BE2C (cell line): Measurements from ENCODE around the gene PSD2.

Source experiments
- DNase-seq: peaks from one replicate; pipeline ENCODE4 v3.0.0-alpha.2; 2020
- H3K27me3 ChIP-seq: fragments of 250-450 bp; sonication (Bioruptor Pico); 2 replicates; pipeline ENCODE4 v1.5.1; 2020; ENCODE audit warnings: mild to moderate bottlenecking
- H3K36me3 ChIP-seq: fragments of 250-450 bp; sonication (Bioruptor Pico); 2 replicates; pipeline ENCODE4 v1.5.1; 2020; ENCODE audit warnings: mild to moderate bottlenecking
- H3K4me1 ChIP-seq: fragments of 250-450 bp; sonication (Bioruptor Pico); 2 replicates; pipeline ENCODE4 v1.5.1; 2020
- H3K4me3 ChIP-seq: 2 replicates; pipeline ENCODE4 v1.5.1; 2011; ENCODE audit warnings: low read depth, low read length
- H3K9me3 ChIP-seq: fragments of 250-450 bp; sonication (Bioruptor Pico); 2 replicates; pipeline ENCODE4 v1.5.1; 2020
- TF ChIP-seq, protein P1 (sequence below): IDR thresholded peaks from 2 replicates; pipeline ENCODE4 v1.5.1; 2012; ENCODE audit warnings: mild to moderate bottlenecking, low read depth, low read length

The PSD2 gene

DNA sequence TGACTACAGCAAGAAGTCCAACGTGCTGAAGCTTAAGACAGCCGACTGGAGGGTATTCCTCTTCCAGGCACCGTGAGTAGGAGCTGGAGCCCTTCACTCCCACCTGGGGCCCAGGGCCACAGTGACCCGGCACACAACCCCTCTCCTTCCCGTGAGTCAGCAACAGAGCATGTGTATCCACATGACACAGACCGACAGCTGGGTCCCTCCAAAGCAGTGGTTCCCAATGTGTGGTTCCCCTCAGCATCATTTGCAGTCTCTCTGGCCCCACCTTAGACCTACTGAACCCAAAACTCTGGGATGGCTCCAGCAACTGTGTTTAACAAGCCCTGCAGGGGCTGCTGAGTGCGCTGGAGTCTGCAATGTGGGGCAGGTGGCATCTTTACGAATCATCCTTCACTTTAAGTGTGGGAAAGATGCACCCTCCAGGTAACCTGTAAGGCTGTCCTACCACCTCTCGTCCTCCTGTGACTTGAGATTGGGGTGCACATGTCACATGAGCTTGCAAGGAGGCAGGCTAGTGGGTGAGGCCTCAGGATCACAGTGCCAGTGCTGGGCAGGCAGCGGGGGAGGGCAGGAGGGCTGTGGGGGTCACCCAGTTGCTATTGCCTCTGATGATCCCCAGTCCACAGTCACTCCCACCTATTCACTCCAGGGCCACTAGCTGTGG, 42.2 kb downstream of the PSD2 start:
- H3K4me1 ChIP-seq: no peaks in the 10 kb centered on the region
- H3K9me3 ChIP-seq: no peaks in the 10 kb centered on the region
- no peak overlapping the region for H3K4me3 ChIP-seq
- no peaks in the 10 kb centered on the region for H3K36me3 ChIP-seq
- no peak for DNase-seq
- peaks cover 6% of the 10 kb centered on the region for H3K27me3 ChIP-seq
- TF ChIP-seq, protein P1, sequence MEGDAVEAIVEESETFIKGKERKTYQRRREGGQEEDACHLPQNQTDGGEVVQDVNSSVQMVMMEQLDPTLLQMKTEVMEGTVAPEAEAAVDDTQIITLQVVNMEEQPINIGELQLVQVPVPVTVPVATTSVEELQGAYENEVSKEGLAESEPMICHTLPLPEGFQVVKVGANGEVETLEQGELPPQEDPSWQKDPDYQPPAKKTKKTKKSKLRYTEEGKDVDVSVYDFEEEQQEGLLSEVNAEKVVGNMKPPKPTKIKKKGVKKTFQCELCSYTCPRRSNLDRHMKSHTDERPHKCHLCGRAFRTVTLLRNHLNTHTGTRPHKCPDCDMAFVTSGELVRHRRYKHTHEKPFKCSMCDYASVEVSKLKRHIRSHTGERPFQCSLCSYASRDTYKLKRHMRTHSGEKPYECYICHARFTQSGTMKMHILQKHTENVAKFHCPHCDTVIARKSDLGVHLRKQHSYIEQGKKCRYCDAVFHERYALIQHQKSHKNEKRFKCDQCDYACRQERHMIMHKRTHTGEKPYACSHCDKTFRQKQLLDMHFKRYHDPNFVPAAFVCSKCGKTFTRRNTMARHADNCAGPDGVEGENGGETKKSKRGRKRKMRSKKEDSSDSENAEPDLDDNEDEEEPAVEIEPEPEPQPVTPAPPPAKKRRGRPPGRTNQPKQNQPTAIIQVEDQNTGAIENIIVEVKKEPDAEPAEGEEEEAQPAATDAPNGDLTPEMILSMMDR: no peak

DNA sequence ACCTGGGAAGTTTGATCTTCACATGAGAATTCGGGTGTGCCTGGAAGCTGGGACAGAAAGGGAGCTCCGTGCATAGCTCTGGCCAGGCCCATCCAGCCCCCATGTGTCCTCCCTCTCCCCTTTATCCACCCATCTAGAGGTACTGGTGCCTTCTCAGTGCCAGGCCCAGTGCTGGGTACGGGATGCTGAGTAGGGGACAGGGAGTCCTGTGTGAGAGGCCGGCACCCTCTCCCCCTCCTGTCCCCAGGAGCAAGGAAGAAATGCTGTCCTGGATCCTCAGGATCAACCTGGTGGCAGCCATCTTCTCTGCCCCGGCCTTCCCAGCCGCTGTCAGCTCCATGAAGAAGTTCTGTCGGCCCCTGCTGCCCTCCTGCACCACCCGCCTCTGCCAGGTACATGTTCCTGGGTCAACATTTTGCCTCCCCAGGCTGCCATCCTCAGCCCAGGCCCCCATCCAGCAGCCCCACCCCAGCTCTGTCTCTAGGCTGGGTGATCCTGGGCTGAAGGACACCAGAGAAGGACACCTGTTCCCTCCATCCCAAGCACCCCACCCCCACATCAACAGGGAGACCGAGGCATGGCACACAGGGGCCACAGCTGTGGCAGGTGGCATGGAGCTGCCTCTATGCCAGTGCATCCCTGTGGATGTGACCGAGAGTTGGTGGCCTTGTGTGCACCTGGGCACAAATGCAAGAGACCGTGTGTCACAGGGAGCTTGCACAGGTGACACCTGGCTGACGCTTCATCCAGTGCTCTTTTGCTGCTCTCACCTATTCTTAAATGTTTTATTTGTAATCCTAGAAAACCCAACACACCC, 43.0 kb downstream of the PSD2 start:
- Histone ChIP-seq H3K4me1 (no peaks in the 10 kb centered on the region), H3K9me3 (no peaks in the 10 kb centered on the region), H3K4me3 (no peak overlapping the region), H3K36me3 (no peaks in the 10 kb centered on the region), H3K27me3 (0 out of 2 replicates have a peak, but pooled peaks cover 1% of the 10 kb centered on the region)
- no peak for DNase-seq
- TF ChIP-seq, protein P1: no peak

DNA sequence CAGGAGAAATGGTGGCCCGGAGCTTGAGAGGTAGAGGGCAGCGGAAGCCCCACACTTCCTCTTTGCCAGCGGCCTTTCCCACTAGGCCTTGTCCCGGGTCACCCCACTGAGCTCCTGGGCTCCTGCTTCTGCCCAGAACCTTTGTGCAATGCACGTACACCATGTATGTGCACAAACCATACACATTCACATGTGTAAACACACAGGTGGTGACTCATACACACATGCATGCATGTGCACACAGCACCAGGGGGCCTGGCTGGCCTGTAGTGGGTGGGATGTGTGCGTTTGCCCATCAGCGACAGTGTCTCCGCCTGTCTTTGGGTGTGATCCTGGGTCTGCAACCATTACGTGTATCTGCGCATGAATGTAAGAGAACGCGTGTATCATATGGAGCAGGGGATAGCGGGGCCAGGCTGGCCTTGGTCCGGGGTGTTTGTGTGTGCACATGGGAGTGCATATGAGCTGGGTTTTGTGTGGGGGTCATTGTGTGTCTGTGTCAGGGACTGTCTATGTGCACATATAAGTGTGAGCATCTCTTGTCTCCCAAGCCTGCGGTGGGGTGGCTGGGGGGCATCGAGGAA, 43.7 kb downstream of the PSD2 start:
- TF ChIP-seq, protein P1: no peak
- Histone ChIP-seq H3K9me3 (no peaks in the 10 kb centered on the region), H3K27me3 (no peaks in the 10 kb centered on the region), H3K4me3 (no peak overlapping the region), H3K4me1 (no peaks in the 10 kb centered on the region), H3K36me3 (no peaks in the 10 kb centered on the region)
- no peak for DNase-seq

DNA sequence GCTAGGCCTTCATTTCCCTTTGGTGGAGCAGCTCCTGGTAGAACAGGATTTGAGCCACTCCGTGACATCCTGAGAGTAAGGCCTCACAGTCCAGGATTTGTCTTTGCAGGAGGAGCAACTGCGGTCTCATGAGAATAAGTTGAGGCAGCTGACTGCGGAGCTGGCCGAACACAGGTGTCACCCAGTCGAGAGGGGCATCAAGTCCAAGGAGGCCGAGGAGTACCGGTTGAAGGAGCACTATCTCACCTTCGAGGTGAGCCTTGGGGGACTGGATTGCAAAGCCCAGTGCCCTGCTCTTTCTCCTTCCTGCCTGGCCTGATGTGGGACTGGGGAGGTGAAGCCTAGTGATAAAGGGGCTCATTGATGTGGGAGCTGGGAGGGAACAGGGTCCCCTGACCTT, 44.3 kb downstream of the PSD2 start:
- Histone ChIP-seq H3K4me3 (no peak overlapping the region), H3K9me3 (no peaks in the 10 kb centered on the region), H3K27me3 (no peaks in the 10 kb centered on the region), H3K36me3 (no peaks in the 10 kb centered on the region), H3K4me1 (no peaks in the 10 kb centered on the region)
- no peak for DNase-seq
- TF ChIP-seq, protein P1: no peak

DNA sequence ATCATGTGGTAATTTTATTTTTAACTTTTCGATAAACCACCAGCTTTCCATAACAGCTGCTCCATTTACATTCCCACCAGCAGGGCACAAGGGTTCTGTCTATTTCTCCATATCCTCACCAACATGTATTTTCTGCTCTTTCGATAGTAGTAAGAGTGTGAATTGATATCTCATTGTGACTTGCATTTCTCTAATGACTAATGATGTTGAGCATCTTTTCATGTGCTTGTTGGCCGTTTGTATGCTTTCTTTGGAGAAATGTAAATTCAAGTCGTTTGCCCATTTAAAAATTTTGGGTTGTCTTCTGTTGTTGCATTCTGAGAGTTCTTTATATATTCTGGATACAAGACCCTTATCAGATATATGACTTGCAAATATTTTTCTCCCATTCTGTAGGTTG, 45.9 kb downstream of the PSD2 start:
- no peaks in the 10 kb centered on the region for H3K36me3 ChIP-seq
- TF ChIP-seq, protein P1: peak; percentile 15; the same call in 1 of the 2 replicates
- no peaks in the 10 kb centered on the region for H3K9me3 ChIP-seq
- DNase-seq: no peak
- no peak overlapping the region for H3K4me3 ChIP-seq
- no peaks in the 10 kb centered on the region for H3K27me3 ChIP-seq
- H3K4me1 ChIP-seq: no peaks in the 10 kb centered on the region
